Measurements from ENCODE around the gene PLA2G10.
A peak's percentile ranks its signal among the peaks of the same experiment; 100 is the strongest.
"Not testable (repeated sequence)": the region's sequence is repeated elsewhere in the genome, so short reads cannot be mapped to it uniquely, and the experiment has no call there.

The PLA2G10 gene, protein sequence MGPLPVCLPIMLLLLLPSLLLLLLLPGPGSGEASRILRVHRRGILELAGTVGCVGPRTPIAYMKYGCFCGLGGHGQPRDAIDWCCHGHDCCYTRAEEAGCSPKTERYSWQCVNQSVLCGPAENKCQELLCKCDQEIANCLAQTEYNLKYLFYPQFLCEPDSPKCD

GRCh38 chr16:14694129-14694528 lies at the start of gene PLA2G10:
TSS of gene PLA2G10 (minus strand) at chr16:14694308. CDS start at chr16:14694229, 79 bp downstream.
- H3K27me3 ChIP-seq (replicated peaks); in situ Hi-C loops (cut with HindIII; ENCODE audit: low pct_ligation_motif_present, low sequenced_read_pairs); H3K27ac ChIP-seq; H3K4me3 ChIP-seq (ENCODE audit: low read depth, low read length); H3K36me3 ChIP-seq (replicated peaks); DNase-seq: not testable (repeated sequence)

- H3K27me3 ChIP-seq (replicated peaks); H3K27ac ChIP-seq: not testable (repeated sequence)
Measured at GRCh38 chr16:14742273-14743128, 48.4 kb upstream of the PLA2G10 start, which contains the start of gene NPIPA2. TSS of gene NPIPA2 (plus strand) at chr16:14742533. CDS start at chr16:14748066, 5,533 bp downstream.

GRCh38 chr16:14741794-14742193 lies 47.7 kb upstream of the PLA2G10 start:
- not testable (repeated sequence) for H3K27me3 ChIP-seq (replicated peaks); H3K36me3 ChIP-seq (replicated peaks)

More at GRCh38 chr16:14742273-14743128, 48.4 kb upstream of the PLA2G10 start, which contains the start of gene NPIPA2:
- DNase-seq; in situ Hi-C loops (cut with HindIII; ENCODE audit: low pct_ligation_motif_present, low sequenced_read_pairs); H3K36me3 ChIP-seq (replicated peaks); H3K4me3 ChIP-seq (ENCODE audit: low read depth, low read length): not testable (repeated sequence)

GRCh38 chr16:14740832-14741385 lies 46.8 kb upstream of the PLA2G10 start:
- in situ Hi-C loops (cut with HindIII; ENCODE audit: low pct_ligation_motif_present, low sequenced_read_pairs); H3K4me3 ChIP-seq (ENCODE audit: low read depth, low read length); H3K36me3 ChIP-seq (replicated peaks); H3K27me3 ChIP-seq (replicated peaks); DNase-seq; H3K27ac ChIP-seq: not testable (repeated sequence)

More at GRCh38 chr16:14741794-14742193, 47.7 kb upstream of the PLA2G10 start:
- DNase-seq; H3K27ac ChIP-seq; in situ Hi-C loops (cut with HindIII; ENCODE audit: low pct_ligation_motif_present, low sequenced_read_pairs); H3K4me3 ChIP-seq (ENCODE audit: low read depth, low read length): not testable (repeated sequence)

- DNase-seq = not testable (repeated sequence)
Measured at GRCh38 chr16:14733233-14733632, 39.1 kb upstream of the PLA2G10 start.

GRCh38 chr16:14703156-14704011 lies 9.3 kb upstream of the PLA2G10 start, which contains the start of gene NPIPA3:
TSS of gene NPIPA3 (plus strand) at chr16:14703411. CDS start at chr16:14708944, 5,533 bp downstream.
- in situ Hi-C loops (cut with HindIII; ENCODE audit: low pct_ligation_motif_present, low sequenced_read_pairs); H3K4me3 ChIP-seq (ENCODE audit: low read depth, low read length); H3K36me3 ChIP-seq (replicated peaks); H3K27me3 ChIP-seq (replicated peaks); H3K27ac ChIP-seq; DNase-seq: not testable (repeated sequence)

More at GRCh38 chr16:14733233-14733632, 39.1 kb upstream of the PLA2G10 start:
- H3K27me3 ChIP-seq (replicated peaks); in situ Hi-C loops (cut with HindIII; ENCODE audit: low pct_ligation_motif_present, low sequenced_read_pairs); H3K27ac ChIP-seq; H3K36me3 ChIP-seq (replicated peaks); H3K4me3 ChIP-seq (ENCODE audit: low read depth, low read length): not testable (repeated sequence)

DNA sequence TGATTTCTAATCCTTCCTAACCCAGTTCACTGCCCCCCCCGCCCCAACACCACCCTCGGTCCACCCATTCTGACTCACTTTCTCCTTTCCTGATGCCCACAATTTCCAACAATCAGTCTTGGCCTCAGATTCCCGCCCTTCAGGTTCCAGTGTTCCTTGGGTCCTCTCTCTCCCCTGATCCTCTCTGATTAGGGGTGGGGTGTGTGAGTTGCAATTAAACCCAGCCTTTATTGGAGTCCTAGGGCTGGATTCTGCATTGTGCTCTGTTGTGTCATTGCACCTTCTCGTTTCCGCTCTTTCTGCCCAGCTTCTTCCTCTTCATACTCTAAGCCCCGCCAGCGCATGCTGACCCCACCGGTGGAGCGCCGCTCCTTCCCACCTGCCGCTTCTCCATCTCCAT lies 8.6 kb upstream of the PLA2G10 start:
- H3K27ac ChIP-seq; H3K4me3 ChIP-seq (ENCODE audit: low read depth, low read length); DNase-seq; in situ Hi-C loops (cut with HindIII; ENCODE audit: low pct_ligation_motif_present, low sequenced_read_pairs); H3K27me3 ChIP-seq (replicated peaks); H3K36me3 ChIP-seq (replicated peaks): not testable (repeated sequence)

DNA sequence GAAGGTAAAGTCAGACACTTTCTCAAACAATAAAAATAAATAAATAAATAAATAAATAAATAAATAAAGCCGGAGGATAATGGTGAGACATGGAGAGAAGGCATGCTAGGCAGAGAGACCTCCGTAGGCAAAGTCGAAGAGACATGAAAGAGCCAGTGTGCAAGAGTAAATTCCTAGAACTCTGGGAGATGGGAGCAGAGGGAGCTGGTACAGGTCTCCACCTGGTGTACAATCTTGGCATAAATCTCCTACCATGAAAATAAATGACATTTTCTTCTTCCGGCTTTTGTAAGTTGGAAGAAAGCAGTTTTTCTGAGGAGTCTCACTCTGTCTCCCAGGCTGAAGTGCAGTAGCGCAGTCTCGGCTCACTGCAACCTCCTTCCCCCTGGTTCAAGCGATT lies 7.8 kb upstream of the PLA2G10 start:
- H3K27me3 ChIP-seq (replicated peaks); H3K36me3 ChIP-seq (replicated peaks); DNase-seq; in situ Hi-C loops (cut with HindIII; ENCODE audit: low pct_ligation_motif_present, low sequenced_read_pairs); H3K27ac ChIP-seq; H3K4me3 ChIP-seq (ENCODE audit: low read depth, low read length): not testable (repeated sequence)

DNA sequence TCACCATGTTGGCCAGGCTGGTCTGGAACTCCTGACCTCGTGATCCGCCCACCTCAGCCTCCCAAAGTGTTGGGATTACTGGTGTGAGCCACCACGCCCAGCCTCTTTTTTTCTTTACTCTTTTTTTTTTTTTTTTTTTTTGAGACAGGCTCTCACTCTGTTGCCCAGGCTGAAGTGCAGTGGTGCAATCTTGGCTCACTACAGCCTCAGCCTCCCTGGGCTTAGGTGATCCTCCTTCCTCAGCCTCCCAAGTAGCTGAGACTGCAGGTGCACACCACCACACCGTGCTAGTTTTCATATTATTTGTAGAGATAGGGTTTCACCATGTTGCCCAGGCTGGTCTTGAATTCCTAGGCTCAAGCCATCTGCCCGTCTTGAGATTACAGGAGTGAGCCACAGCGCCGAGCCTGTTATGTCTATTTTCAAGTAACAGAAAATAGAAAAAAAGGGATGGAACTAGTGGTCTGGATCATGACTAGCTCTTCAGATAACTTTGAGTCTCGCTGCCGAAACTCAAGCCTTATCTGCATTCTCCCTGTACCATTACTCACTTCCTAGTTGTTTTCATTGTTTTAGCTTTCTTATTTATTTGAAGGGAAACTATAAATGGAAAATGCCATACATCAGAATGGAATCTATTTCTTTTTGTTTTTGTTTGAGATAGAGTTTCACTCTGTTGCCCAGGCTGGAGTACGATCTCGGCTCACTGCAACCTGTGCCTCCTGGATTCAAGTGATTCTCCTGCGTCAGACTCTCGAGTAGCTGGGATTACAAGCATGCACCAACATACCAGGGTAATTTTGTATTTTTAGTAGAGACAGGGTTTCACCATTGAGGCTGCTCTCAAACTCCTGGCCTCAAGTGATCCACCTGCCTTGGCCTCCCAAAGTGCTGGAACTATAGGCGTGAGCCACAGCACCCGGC lies 8.0 kb downstream of the PLA2G10 start:
- H3K4me3 ChIP-seq (ENCODE audit: low read depth, low read length); H3K27ac ChIP-seq; in situ Hi-C loops (cut with HindIII; ENCODE audit: low pct_ligation_motif_present, low sequenced_read_pairs); H3K27me3 ChIP-seq (replicated peaks); H3K36me3 ChIP-seq (replicated peaks): not testable (repeated sequence)
- DNase-seq = peak; percentile 69

All from brain microvascular endothelial cell (primary cell).